A673 (cell line): Measurements from ENCODE around the gene MIA2.

Experiments used
- CTCF ChIP-seq: fragments of 300-800, 200-600 bp; sonication (generic); conservative IDR thresholded peaks from 2 replicates; pipeline ENCODE4 v1.5.1; 2017; ENCODE audit warnings: low read depth, mild to moderate bottlenecking, antibody characterized with exemption, low read length, moderate library complexity, mixed read lengths
- EZH2 ChIP-seq: fragments of 200-600 bp; sonication (generic); IDR thresholded peaks from 2 replicates; pipeline ENCODE4 v1.6.1; 2017; ENCODE audit warnings: borderline replicate concordance, low read depth, mild to moderate bottlenecking, mixed read lengths, antibody characterized with exemption, low read length; ENCODE audit not compliant: poor library complexity, severe bottlenecking

- TF ChIP-seq CTCF (no peak), EZH2 (no peak)
These were observed 33.9 kb downstream of the MIA2 start for GRCh38 chr14:39267608-39268005.
